Left renal pelvis (tissue), 4 donors: ENCODE data around the gene UGT1A5. TPM values are rescaled to one million over a fixed set of nuclear protein-coding genes. Genes with fewer than 3 reads are reported as not detected.

Experiments
- DNase-seq, 4 donors: peaks; one replicate each; pipeline ENCODE4 v3.0.0-alpha.2; 2013; ENCODE audit warnings: low read depth in 4 of 4, low spot score in 3 of 4
- polyA plus RNA-seq, 4 donors: library from polyadenylated mRNA; unstranded; fragments of 120-200 nt; gene quantifications; one replicate each; pipeline ENCODE4 v1.2.1, GENCODE V29; 2013; ENCODE audit not compliant: insufficient read length in 4 of 4

UGT1A5 gene
- polyA plus RNA-seq, 4 donors = not detected

- DNase-seq = no peak
These were observed 62.7 kb downstream of the UGT1A5 start for GRCh38 chr2:233775414-233775813.

- no peak for DNase-seq
These were observed 65.3 kb downstream of the UGT1A5 start, which contains the start of gene MROH2A for GRCh38 chr2:233778030-233778429. TSS of gene MROH2A (plus strand) at chr2:233778330. CDS start at chr2:233779359, 1,029 bp downstream.

GRCh38 chr2:233779722-233780121 lies 67.0 kb downstream of the UGT1A5 start:
- DNase-seq = no peak

GRCh38 chr2:233780771-233781170 lies 68.1 kb downstream of the UGT1A5 start:
- DNase-seq = no peak

- no peak for DNase-seq
These were observed 76.8 kb downstream of the UGT1A5 start for GRCh38 chr2:233789554-233789953.

DNA sequence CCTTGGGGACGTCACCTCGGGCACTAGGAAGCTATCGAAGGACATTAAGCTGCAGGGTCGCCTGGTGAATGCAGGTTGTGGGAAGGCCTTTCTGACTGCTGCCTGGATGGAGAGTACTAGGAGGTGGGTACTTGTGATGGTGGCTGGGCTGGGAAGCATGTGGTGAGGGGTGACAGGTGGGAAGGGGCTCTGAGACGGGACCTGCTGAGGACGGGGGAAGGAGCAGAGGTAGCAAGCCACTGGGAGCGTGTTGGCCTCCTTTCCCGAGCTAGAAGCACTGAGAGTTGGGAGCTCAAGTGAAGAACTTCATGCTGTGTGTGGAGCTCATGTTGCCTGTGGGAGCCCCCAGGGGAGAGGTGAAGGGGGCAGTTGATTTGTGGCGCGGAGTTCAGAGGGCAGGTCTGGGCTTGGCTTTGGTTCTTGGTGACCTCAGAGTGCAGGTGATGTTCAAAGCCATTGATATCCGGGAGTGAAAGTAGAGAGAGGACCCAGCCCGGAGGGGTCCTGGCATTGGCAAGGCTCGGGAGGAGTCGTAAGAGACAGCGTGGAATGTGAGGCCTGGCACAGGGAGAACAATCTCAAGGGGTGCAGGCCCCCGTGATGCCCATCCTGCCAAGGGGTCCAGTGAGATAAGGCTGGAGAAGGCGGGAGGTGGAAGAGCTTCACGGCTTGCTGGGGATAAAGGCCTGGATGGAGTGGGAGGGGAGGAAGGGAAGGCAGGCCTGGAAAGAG lies 78.6 kb downstream of the UGT1A5 start:
- no peak for DNase-seq

DNA sequence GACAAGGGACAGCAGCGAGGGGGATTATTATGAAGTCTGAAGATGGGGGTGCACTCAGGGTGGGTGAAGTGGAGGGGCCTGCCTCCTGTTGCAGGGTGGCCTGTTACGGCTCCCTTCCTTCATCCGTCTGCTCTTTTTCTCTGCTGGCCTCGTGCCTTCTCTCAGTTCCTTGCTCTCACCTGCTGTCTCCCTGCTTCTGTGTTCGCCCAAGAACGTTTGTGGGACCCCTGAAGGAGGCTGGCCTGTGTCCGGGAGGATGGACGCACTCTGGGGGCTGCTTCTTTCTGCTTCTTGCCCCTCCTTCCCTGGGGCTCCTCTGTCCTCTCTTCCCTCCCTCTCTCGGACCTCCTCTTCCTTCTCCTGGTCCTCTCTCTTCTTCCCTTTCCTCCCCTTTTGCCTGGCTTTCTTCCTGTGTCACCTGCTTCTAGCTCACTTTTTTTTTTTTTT lies 79.2 kb downstream of the UGT1A5 start:
- no peak for DNase-seq

- no peak for DNase-seq
These were observed 80.0 kb downstream of the UGT1A5 start for GRCh38 chr2:233792720-233793119.

DNA sequence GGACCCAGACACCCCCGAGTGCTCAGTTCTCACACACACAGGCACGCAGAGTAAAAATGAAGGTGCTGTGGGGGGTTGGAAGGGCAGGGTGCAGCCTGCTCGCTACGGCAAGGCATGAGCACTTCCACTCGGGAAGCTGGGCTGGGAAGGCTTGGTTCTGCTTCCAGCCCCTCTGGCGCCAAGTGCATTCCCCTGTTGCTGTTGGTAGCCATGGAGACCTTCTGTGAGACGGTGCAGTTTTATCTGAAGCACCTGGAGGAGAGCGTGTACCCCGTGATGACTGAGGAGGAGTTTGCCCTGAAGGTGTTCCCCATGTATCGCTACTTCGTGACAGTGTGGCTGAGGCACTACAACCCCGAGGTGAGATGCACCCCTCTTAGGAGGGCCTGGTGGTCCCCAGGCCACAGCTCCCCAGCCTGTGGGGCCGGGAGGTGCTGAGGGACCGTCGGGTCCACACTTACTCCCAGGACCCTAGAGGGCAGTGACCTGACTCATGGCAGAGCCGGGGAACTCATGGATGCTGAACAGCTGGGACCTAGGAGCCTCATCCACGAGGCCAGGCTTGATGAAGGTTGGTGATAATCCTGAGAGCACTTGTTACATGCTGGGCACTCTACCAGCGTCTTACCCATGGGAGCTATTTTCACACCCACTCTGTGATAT lies 80.9 kb downstream of the UGT1A5 start:
- DNase-seq = no peak

- no peak for DNase-seq
These were observed 81.5 kb downstream of the UGT1A5 start for GRCh38 chr2:233794128-233794658.

GRCh38 chr2:233795735-233796171 lies 83.0 kb downstream of the UGT1A5 start:
- DNase-seq = no peak

GRCh38 chr2:233796254-233796653 lies 83.5 kb downstream of the UGT1A5 start:
- DNase-seq = no peak

DNA sequence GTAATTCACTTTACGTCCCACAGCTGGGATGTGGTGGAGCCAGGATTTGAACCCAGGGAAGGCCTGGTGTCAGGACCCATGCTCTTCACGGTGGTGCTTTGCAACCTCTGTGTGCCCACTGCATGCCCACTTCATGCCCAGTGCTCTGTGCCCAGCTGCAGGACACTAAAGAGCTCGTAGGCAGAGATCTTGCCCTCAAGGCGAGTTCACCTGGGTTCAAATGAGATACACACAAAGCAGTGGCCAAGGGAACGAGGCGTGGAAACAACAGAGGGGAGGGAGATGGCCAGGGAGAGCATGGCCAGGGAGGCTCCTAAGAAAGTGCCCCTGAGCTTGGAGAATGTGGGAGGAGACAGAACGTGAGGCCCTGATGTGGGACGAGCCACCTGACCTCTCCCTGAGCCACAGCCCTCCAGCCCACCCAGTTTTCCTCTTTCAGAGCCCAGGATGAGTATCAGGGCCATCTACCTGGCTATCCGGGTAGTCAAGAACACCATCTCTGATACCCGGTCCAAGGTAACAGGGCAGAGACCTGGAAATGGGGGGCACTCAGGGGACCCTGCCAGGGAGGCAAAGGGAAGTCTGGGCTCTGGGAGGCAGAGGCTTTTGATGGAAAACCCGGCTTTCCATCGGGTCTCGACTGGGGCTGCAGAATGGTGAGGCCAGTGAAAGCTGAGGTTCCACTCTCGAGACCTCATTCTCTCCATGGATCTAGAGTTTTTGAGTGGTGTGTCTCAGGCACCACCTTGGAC lies 85.8 kb downstream of the UGT1A5 start:
- no peak for DNase-seq

- no peak for DNase-seq
These were observed 86.5 kb downstream of the UGT1A5 start for GRCh38 chr2:233799087-233799665.

DNA sequence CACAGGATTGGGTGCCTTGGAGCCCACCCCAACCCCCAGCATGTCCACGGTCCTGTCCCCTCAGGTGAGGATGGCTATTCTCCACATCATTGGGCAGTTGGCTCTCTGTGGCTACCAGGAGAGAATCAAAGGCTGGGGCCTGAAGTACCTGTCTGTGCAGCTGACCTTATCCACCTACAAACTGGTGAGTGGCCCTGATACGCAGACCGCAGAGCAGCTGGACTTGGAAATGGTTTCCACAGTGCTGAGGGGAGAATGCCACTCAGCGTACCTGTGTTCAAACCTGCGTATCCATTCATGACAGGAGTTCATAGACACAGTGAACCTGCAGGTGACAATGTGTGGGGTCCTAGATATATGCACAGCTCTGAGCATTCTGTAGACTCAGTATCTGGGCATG lies 87.0 kb downstream of the UGT1A5 start:
- no peak for DNase-seq

- no peak for DNase-seq
These were observed 87.5 kb downstream of the UGT1A5 start for GRCh38 chr2:233800208-233800607.

DNA sequence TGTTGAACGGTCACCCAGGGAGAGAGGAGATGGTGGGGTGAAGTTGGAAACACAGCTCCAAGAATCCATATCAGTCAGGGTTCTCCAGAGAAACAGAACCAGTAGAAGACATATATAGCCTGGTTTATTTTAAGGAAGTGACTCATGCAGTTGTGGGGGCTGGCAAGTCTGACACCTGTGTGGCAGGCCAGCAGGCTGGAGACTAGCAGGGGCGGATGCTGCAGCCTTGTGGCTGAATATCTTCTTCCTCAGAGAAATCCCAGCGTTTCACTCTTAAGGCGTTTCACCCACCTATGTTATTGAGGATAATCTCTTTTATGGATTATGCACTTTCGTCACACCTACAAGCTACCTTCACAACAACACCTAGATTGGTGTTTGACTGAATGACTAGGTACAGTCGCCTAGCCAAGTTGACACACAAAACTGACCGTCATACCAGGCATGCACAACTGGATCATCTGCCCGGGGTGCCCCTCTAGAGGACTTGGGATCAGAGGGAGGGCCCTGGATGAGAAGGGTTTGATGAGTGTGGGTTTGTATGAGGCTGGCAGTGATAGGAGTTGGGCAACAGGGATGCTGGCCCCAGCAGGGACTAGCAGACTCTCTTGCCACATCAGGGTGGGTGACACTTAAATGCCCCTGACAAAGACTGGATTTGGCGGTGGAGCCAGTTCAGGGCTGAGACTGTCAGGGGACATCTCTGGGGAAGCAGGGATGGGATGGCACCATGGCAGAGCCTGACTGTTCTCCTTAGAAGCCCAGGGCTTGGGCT lies 88.8 kb downstream of the UGT1A5 start:
- DNase-seq = no peak

GRCh38 chr2:233802132-233802815 lies 89.6 kb downstream of the UGT1A5 start:
- no peak for DNase-seq

DNA sequence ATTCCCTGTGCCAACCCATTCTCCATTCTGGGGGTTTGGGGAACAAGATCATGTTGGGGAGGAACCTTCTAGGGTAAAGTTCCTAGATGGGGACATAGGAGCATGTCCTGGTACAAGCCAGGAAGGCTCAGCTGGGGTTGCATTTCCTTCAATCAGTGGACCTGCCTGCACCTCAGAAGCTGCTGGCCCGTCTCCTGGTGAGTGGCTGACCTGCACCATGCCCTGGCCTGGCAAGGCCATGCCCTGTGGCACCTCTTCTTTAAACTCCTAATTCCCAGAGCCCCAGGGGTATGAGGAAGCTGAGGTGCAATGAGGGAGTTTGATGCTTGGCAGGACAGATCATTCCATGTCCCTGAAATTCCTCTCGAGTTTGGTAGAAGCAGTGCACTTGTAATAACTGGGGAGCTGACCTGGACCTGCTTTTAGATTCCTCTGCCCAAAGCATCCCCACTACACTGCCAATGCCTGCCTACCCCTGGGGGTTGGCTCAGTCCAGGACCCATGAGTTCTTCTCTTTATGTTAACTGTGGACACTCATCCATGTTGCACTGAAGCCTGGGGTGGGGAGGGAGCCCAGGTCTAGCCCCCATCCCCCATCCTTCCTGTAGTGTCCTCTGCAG lies 90.7 kb downstream of the UGT1A5 start:
- no peak for DNase-seq
